Activated T-cell treated with anti-CD3 and anti-CD28 coated beads for 4 hours (primary cell): Measurements from ENCODE around the gene AHCYL1.
"Not testable (repeated sequence)": the region's sequence is repeated elsewhere in the genome, so short reads cannot be mapped to it uniquely, and the experiment has no call there.

Experiments
- DNase-seq: peaks from one replicate; pipeline ENCODE4 v3.0.0-alpha.2; 2020

Gene AHCYL1

GRCh38 chr1:110003747-110004428, 19.3 kb downstream of the AHCYL1 start:
- DNase-seq: peak; percentile 17

DNA sequence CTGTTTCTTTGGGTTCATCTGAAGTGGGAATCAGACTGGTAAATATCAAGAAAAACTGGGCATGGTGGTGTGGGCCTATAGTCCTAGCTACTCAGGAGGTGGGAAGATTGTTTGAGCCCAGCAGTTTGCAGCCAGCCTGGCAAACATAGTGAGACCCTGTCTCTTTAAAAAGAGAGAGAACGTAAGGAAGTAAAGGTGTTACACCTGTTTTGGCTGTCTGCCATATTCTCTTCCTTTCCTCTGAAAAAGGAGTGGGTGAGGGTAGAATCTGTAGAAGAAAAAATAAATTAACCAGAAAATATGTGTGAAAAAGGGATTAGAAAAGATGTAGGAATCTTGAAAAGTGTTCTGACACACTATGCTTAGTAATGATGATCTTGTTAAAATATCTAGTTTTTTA, 20.0 kb downstream of the AHCYL1 start:
- DNase-seq: no peak

DNA sequence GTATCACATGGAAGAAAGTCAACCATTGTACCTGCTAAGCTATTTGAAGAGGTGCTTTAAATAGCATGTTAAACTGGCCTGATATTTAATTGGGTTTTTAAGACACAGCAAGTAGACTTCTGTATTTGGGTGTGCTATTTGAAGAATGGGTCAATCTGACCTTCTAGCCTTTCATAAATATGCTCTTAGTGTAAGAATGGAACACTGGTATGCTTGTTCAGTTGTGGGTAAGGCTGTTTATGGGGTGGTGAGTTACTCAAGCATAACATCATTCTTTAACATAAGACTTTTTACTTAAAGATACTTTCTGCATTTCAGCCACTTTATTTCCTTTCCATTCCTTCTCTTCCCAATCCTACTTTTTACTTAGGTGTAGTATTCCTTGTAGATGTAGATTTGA, 21.4 kb downstream of the AHCYL1 start:
- DNase-seq: no peak

- DNase-seq: no peak
These were observed 22.0 kb downstream of the AHCYL1 start for GRCh38 chr1:110006516-110006915.

DNA sequence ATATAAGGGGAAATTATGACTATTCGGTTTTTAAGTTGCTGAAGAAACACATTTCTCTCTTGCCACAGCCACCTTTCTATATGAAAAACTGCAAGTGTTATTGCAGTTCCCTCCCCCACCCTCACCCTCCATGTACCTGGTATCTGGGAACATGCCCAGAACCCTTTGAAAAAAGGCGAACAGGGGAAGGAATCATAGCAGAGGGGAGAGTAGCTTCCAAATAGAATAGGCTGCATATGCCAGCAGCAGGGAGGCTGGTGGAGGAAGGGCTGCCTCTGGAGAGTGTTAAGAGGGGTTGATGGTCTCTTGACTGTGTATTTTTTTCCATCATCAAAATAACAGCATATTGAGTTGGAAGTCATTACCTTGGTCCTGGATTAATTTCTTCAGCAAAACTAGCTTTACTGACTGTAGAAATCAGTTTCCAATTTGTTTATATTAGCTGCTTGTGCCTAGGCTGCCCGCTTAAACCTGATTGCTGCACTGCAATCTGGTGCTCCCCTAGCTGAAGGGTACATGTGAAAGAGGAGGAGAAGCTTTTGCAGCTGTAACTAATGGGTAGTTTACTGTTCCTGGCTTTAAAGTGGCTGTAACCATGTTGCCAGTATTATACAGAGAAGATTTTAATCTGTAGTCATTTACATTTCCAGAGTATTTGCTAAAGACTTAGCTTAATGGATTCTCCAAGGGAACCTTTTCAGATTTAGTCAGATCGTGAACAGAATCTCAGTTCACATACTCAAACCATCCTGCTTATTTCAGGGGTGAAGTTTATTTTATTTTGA, 22.7 kb downstream of the AHCYL1 start:
- no peak for DNase-seq

GRCh38 chr1:110008971-110009565, 24.5 kb downstream of the AHCYL1 start:
- no peak for DNase-seq

- DNase-seq: no peak
These were observed 27.0 kb downstream of the AHCYL1 start for GRCh38 chr1:110011527-110012041.

DNA sequence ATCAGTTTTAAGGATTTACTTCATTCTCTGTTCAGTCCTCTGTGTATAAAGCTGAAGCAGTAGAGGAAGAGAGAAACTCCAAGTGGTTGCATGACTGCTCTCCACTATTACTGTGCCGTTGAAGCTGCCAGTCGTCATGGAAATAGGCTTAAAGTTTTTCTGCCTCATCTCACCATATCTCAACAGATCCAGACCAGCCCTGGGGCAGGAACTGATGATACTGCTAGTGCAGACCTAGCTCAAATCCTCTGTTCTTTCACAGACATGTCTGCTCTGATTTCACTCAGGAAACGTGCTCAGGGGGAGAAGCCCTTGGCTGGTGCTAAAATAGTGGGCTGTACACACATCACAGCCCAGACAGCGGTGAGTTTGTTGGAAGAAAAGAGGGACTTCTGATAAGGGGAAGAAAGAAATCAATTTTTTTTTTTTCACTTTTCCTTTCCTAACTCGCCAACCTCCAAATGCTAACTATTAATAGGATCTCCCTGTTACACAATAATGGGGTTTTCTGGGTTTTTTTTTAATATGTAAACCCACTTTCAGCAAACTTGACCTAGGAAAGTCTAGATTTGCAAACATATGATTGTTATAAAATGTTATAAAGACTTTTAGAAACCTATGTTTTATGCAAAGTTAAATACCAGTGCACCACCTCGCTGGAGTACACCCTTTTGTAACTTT, 27.7 kb downstream of the AHCYL1 start:
- DNase-seq: no peak

DNA sequence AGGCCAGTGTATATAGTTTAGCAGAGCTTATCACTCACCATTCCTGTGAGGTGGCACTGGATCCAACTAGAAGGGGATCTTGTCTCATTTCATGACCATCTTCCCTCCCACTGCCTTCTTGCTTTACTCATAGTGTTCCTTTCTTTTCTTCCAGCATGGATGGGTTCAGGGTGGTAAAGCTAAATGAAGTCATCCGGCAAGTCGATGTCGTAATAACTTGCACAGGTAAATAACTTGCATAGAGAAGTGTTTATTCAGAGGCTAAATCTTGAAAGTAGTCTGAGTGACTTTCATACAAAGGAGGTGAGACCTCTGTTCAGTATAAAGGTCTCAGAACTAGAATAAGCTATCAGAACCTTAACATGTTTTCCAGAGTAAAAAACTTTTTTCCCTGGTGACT, 33.2 kb downstream of the AHCYL1 start:
- no peak for DNase-seq

- no peak for DNase-seq
These were observed 33.8 kb downstream of the AHCYL1 start for GRCh38 chr1:110018396-110018795.

DNA sequence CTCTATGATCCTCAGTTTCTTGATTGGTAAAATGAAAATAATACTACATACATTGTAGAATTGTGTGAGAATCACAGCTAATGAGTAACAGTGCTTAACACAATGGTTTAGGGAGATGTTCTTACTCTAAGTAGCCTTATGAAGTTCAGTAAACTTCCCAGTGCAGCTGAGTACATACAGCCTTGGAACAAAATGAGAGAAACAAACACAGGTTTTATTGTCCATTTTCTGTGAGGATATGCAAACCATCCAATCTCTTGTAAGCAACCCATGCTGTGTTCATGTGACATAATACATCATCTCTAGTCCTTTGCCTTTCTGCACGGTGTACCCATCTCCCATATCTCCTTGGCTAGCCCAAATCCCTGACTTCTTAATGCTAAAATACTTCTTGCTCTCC, 35.2 kb downstream of the AHCYL1 start:
- DNase-seq: no peak

DNA sequence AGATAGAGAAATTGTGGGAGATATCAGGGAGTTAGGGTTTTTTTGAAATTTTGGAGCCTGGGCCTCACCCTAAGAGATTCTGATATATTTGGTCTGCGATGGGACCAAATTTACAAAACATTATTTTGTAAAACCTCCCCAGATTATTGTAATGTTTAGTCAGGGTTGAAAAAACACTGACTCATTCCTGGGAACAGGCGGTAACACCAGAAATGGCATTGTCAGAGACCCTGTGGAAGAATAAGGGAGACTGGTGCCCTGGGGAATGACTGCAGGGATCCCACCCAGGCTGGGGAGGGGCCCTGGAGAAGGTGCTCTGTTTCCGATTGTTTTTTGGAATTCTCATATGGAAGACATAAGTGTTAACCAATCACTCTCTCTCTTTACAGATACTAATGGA, 36.7 kb downstream of the AHCYL1 start:
- DNase-seq: no peak

DNA sequence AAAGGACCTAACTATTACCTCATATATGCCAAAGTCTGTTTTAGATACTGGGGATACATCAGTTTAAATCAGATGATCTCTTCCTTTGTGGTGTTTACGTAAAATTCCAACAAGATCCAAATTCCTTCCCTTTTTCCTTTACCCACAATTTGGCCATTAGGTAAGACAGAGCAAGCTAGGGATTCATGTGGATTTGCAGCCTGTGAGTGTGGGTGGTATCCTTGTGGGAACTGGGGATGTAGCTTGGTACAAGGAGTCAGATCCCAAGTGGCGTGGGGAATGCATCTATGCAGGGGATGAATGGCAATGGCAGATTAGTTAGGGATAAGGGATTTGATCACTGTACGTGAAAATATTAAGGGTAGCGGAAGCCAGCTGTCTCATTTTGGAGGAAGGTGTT, 40.0 kb downstream of the AHCYL1 start:
- DNase-seq: no peak

GRCh38 chr1:110030687-110031086, 46.1 kb downstream of the AHCYL1 start:
- not testable (repeated sequence) for DNase-seq

DNA sequence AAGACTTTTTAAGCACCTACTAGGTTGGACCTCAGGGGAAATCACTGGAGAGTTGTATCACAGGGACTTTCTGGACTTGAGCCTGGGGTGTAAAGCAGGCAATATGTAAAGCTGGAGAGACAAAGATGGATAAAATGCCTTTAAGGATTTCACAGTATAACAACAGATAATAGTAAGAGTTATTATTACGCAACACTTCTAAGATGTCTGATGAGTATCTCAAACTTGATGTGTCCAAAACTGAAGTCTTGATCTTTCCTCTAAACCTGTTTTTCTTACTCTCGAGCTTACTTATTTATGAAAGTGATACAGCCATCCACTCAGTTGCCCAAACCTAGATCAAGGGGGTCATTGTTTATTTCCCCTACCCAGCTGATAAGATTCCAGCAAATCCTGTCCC, 47.8 kb downstream of the AHCYL1 start:
- DNase-seq: no peak

GRCh38 chr1:110033421-110033820, 48.9 kb downstream of the AHCYL1 start:
- DNase-seq: no peak

- DNase-seq: no peak
These were observed 49.5 kb downstream of the AHCYL1 start for GRCh38 chr1:110034040-110034450.

- DNase-seq: peak; percentile 86
These were observed 50.1 kb downstream of the AHCYL1 start, which contains the start of gene STRIP1 for GRCh38 chr1:110034451-110035235. Gene STRIP1 (plus strand): TSS chr1:110034624. CDS start chr1:110034638, 14 bp downstream.

DNA sequence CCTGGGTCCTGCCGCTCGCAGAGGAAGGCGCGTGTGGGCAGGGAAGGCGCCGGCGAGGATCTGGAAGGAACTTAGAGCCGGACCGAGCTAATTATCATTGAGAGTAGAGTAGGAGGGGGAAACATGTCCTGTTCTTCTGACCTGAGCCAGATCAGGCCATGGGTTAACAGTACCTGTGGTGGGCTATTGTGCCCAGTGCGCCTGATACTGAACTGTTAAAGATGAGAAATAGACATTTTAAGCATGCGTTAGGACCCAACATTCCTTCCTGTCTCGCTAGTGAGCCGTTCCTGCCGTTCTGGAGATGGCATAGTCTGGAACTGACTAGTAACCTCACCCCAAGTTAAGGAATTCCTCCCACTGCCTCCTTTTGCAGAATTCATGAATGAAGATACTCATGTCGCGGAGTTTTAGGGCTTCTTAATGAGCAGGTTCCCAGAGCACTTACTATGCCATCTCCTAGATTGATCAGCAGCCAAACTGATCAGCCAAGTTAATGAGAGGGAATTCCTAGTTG, 50.7 kb downstream of the AHCYL1 start:
- DNase-seq: no peak

DNA sequence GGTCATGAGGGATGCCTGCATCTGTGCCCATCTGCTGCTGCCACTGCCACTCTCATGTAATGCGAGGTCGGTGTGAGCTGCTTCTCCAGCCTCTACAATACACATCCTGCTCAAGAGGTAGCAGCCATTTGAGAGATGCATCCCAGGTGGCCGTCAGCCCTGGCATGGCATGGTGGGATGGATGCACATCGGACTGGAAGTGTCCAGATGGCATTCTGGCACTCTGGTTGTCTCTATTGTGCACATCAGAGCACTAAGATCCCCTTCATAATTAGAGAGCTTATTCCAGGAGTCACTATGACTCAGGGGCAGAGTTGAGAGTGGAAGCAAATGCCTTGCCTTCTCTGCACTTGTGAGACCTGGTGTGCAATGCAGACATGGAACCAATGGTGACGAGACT, 53.7 kb downstream of the AHCYL1 start:
- no peak for DNase-seq

- no peak for DNase-seq
These were observed 55.1 kb downstream of the AHCYL1 start for GRCh38 chr1:110039641-110040040.

DNA sequence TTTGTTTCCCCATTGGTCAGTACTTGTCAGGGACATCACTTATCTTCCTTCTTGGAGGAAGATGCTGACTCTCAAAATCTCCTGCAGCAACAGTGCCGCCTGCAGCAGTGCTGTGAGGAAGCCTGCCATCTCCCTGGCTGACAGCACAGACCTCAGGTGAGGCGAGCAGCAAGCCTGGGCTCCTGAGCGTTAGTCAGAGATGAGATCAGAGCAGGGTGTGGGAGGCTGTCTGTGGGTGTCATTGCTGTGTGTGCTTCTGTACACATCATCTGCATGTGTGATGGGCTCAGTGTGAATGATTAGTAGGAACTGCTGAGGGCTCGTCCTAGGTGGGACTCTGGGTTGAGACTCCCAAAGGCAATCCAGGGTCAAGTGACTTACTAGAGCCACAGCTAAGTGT, 56.0 kb downstream of the AHCYL1 start:
- peak; percentile 36 for DNase-seq
